ENCODE results near the gene ZSCAN2. TPM values are rescaled to one million over a fixed set of nuclear protein-coding genes. Genes with fewer than 3 reads are reported as not detected.

ZSCAN2 gene
- total and polyA plus RNA-seq, 2 of the 8 experiments (the other 6 are each of a cell fraction or from before 2014, with no cell fraction given): 23.6 to 52.4 TPM

DNA sequence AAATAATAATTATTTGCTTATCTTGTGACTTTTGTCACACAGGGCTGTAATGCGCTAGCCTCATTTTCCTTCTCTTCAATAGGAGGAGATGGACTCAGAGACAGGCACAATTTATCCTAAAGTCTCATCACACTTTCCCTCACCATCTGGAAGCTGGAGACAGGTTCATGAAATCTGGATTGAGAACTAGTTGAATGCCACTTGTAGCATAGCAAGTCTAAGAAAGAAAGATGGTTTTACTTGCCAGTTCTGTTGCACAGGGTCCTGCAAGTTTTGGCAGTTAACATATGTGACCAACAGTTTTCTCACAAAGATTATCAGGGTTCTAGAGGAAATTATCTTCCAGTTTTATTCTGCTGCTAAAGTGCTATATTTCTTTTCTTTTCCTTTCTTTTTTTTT is 9.0 kb upstream of the ZSCAN2 start:
- POLR2A ChIA-PET (ENCODE audit: partially characterized antibody): interaction anchor here (2.0 kb wide), 1 partner anchor 29 kb away, joined by 5 read pairs; no protein-coding TSS in a partner anchor
- WGBS, 2 experiments (ENCODE audit: extremely low coverage in 1 of 2, insufficient coverage in 1 of 2, insufficient read length in 1 of 2, insufficient replicate concordance in 2 of 2, low coverage in 1 of 2, low lambda C conversion rate in 2 of 2, missing lambda C conversion rate in 1 of 2): 100% methylated on average over 1 of the region's 1 CpG; no CpG with 5 or more reads in 1 of the 2 experiments
- CTCF ChIA-PET (ENCODE audit: partially characterized antibody): interaction anchor here (0.9 to 10.1 kb wide), 2 partner anchors 21 to 65 kb away, joined by 5 to 86 read pairs; partner anchors contain the start of genes NMB and WDR73
- TF ChIP-seq RNF2 (IDR thresholded peaks at IDR 0.05; ENCODE audit: borderline replicate concordance, low read depth, low read length, missing control alignments, poor library complexity, severe bottlenecking): no peak
- TF ChIP-seq SIN3A (conservative IDR thresholded peaks at IDR 0.05 in 1 of 2, IDR thresholded peaks at IDR 0.05 in 1 of 2; ENCODE audit: low read depth in 1 of 2, low read length in 2 of 2): no peak
- no peak for TF ChIP-seq RBBP5 (IDR thresholded peaks at IDR 0.05; ENCODE audit: borderline replicate concordance, low read depth, low read length)
- TF ChIP-seq MAFK (IDR thresholded peaks at IDR 0.05; ENCODE audit: low read depth, low read length): no peak
- no peak for TF ChIP-seq SIRT6 (IDR thresholded peaks at IDR 0.05; ENCODE audit: low read length)
- no peak for TF ChIP-seq ZNF274 (IDR thresholded peaks at IDR 0.05; ENCODE audit: borderline replicate concordance, extremely low read depth, low read length)
- TF ChIP-seq, protein P1, sequence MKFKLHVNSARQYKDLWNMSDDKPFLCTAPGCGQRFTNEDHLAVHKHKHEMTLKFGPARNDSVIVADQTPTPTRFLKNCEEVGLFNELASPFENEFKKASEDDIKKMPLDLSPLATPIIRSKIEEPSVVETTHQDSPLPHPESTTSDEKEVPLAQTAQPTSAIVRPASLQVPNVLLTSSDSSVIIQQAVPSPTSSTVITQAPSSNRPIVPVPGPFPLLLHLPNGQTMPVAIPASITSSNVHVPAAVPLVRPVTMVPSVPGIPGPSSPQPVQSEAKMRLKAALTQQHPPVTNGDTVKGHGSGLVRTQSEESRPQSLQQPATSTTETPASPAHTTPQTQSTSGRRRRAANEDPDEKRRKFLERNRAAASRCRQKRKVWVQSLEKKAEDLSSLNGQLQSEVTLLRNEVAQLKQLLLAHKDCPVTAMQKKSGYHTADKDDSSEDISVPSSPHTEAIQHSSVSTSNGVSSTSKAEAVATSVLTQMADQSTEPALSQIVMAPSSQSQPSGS (IDR thresholded peaks at IDR 0.05; ENCODE audit: low read length): no peak
- TF ChIP-seq NANOG (IDR thresholded peaks at IDR 0.05; ENCODE audit: insufficient read depth, low read depth, low read length, poor library complexity, severe bottlenecking): no peak
- TF ChIP-seq KDM1A (IDR thresholded peaks at IDR 0.05; ENCODE audit: borderline replicate concordance, low read length): no peak
- no peak for TF ChIP-seq SRF (IDR thresholded peaks at IDR 0.05; ENCODE audit: low read depth, low read length)
- TF ChIP-seq, protein P2, sequence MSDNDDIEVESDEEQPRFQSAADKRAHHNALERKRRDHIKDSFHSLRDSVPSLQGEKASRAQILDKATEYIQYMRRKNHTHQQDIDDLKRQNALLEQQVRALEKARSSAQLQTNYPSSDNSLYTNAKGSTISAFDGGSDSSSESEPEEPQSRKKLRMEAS (IDR thresholded peaks at IDR 0.05): no peak

More for the DNA sequence above, 9.0 kb upstream of the ZSCAN2 start:
- Histone ChIP-seq H3K14ac (ENCODE audit: insufficient read length) (no peak overlapping the region), H4K8ac (ENCODE audit: extremely low read depth, insufficient read depth, low read length) (no peak overlapping the region), H3K36me3 (ENCODE audit: control insufficient read depth in 2 of 4, insufficient read depth in 4 of 4, low read length in 3 of 4) (no peaks in the 10 kb centered on the region), H3K27me3 (replicated peaks in 1 of 4; ENCODE audit: control insufficient read depth in 3 of 4, extremely low read depth in 1 of 4, insufficient read depth in 3 of 4, low read length in 3 of 4) (no peaks in the 10 kb centered on the region), H3K9ac (replicated peaks in 1 of 4; ENCODE audit: extremely low read depth in 1 of 4, low read depth in 3 of 4, low read length in 3 of 4) (no peak overlapping the region), H3K27ac (ENCODE audit: low read depth, low read length) (no peak overlapping the region), H3K9me3 (ENCODE audit: insufficient read depth in 2 of 2, low read depth in 1 of 2, low read length in 1 of 2) (peaks cover 0 to 7% of the 10 kb centered on the region in 2 experiments; a peak in 1 of 4 replicates), H4K20me1 (replicated peaks in 1 of 2; ENCODE audit: control insufficient read depth in 1 of 2, insufficient read depth in 2 of 2, low read length in 2 of 2) (no peaks in the 10 kb centered on the region), H3K18ac (ENCODE audit: extremely low read depth, low read length) (no peak overlapping the region), H3K79me1 (ENCODE audit: low read depth, low read length) (no peaks in the 10 kb centered on the region; the same call in 1 of the 2 replicates), H3K56ac (replicated peaks; ENCODE audit: insufficient read length, low read depth, low read length) (no peak overlapping the region), H3K23ac (ENCODE audit: insufficient read length) (no peak overlapping the region), H2BK15ac (ENCODE audit: low read length) (no peak overlapping the region), H4K5ac (ENCODE audit: insufficient read length, low read depth, low read length) (no peak overlapping the region), H3K4ac (replicated peaks; ENCODE audit: insufficient read length, low read depth, low read length) (no peak overlapping the region), H2AFZ (ENCODE audit: low read length) (no peak overlapping the region), H4K91ac (replicated peaks; ENCODE audit: insufficient read length, low read length) (no peak overlapping the region), H3K4me3 (ENCODE audit: extremely low read depth in 1 of 4, insufficient read depth in 2 of 4, low read depth in 3 of 4, low read length in 4 of 4) (no peak overlapping the region), H2BK120ac (replicated peaks; ENCODE audit: low read depth, low read length) (no peak overlapping the region), H2AK5ac (ENCODE audit: low read depth, low read length) (no peak overlapping the region), H2BK12ac (ENCODE audit: low read depth, low read length) (no peak overlapping the region), H3K4me1 (replicated peaks in 1 of 4; ENCODE audit: control insufficient read depth in 3 of 4, insufficient read depth in 4 of 4, low read length in 3 of 4) (peaks cover 0 to 11% (median 8%) of the 10 kb centered on the region in 4 experiments; a peak in 5 of 7 replicates), H3K23me2 (ENCODE audit: low read depth, low read length) (no peaks in the 10 kb centered on the region; the same call in 1 of the 2 replicates), H2BK20ac (ENCODE audit: low read length) (no peak overlapping the region), H3K4me2 (ENCODE audit: insufficient read depth in 1 of 2, low read depth in 2 of 2, low read length in 2 of 2) (no peak overlapping the region), H2BK5ac (ENCODE audit: low read depth, low read length) (no peak overlapping the region), H3K79me2 (ENCODE audit: control insufficient read depth in 1 of 2, insufficient read depth in 2 of 2, low read length in 2 of 2) (no peaks in the 10 kb centered on the region)
- FAIRE-seq (no peak), DNase-seq (ENCODE audit: low read depth in 1 of 2, low spot score in 2 of 2) (no peak)

Data from H1 (cell line).